HG03066 (cell line): ENCODE results near the gene EDNRA.

Source experiments
- ATAC-seq: cut with Tn5 transposase; IDR thresholded peaks from one replicate; pipeline ENCODE4 v1.9.1; 2021; ENCODE audit warnings: low read depth; ENCODE audit not compliant: unreplicated experiment

EDNRA gene

DNA sequence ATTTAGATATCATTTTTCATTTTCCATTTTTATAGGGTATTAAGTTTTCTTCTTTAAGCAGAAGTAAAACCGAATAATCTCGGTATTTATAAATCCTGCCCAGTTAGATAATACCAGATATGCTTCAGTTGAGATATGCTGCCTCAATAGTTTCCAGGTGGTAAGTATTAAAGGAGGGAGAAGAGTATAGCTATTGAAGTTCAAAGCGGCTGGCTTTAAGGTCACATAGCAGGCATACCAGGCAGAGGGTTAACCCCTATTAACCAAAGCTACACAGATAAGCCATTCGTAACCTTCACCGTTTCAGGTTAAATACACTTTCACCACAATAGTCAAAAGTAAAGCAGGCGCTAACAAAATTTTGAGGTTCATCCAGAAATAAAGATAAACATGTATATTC lies 54.2 kb downstream of the EDNRA start:
- no peak for ATAC-seq

DNA sequence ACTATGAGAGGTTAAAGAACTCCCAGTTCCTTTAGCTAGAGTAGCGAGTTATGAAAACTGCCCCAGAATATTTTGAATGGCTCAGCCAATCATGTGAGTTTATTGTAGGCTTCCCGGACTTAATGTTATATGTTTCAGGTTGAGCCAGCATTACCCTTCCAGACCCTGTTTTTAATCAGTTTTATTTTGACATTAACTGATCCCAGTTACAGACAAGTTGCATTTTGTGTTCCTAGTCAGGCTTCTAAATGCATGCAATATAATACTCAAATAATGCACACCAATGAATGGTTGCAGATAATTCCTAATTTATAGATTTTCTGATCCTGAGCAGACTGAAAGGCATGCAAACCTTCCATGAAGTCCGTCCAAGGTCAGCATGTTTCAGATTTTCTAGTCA lies 57.8 kb downstream of the EDNRA start:
- ATAC-seq, result no peak

DNA sequence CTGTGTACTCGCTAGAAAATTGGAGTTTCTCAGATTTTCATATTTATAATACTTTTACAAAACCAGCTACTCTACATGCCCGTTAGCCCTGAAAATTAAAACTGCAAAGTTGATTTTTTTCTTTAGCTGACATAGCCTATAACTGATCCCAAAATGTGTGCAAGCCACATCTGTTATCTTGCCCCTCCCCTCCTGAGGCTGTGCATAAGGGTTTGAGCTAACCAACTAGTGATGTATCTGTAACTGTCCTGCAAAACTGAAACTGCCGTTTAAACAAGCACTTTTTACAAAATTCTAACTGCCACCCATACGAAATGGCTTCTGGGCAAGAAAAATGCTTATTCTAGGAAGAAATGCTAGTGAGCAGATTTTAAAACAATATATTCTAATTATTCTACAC lies 59.1 kb downstream of the EDNRA start:
- no peak for ATAC-seq

GRCh38 chr4:147542229-147542990 lies 61.5 kb downstream of the EDNRA start:
- ATAC-seq, result no peak

DNA sequence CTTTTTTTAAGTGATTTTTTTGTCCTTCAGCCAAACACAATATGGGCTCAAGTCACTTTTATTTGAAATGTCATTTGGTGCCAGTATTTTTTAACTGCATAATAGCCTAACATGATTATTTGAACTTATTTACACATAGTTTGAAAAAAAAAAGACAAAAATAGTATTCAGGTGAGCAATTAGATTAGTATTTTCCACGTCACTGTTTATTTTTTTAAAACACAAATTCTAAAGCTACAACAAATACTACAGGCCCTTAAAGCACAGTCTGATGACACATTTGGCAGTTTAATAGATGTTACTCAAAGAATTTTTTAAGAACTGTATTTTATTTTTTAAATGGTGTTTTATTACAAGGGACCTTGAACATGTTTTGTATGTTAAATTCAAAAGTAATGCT lies 62.1 kb downstream of the EDNRA start:
- no peak for ATAC-seq

GRCh38 chr4:147546349-147546748 lies 65.5 kb downstream of the EDNRA start:
- no peak for ATAC-seq

GRCh38 chr4:147547314-147548056 lies 66.6 kb downstream of the EDNRA start:
- no peak for ATAC-seq

- no peak for ATAC-seq
These were observed 67.4 kb downstream of the EDNRA start for GRCh38 chr4:147548256-147548655.

DNA sequence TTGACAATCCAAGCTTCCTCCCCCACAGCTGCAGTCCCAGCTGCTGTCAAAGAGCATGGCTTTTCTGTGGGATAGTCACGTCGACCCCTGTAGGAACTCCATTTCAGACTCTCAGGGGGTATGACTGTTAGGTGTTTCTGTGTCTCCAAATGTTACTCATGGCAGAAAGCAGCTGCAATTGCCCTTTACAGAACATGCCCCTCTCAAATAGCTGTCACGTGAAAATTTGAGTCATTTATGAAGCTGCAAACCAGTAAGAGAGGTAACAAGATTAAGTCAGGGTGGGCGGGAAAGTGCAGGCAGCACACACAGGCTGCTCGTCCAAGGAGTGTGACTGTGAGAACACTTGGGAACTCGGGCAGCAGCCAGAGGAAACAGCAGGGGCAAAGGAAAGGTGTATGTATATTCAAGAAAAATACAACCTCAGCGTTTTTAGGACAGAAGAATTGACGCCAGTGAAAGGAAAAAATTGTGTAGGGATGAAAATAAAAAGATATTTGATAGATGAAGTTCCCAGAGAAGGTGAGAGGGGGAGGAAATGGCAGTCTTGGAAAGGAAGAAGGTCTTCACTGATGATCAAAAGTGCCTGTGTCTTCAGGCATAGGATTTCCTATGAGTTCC lies 69.8 kb downstream of the EDNRA start:
- no peak for ATAC-seq

DNA sequence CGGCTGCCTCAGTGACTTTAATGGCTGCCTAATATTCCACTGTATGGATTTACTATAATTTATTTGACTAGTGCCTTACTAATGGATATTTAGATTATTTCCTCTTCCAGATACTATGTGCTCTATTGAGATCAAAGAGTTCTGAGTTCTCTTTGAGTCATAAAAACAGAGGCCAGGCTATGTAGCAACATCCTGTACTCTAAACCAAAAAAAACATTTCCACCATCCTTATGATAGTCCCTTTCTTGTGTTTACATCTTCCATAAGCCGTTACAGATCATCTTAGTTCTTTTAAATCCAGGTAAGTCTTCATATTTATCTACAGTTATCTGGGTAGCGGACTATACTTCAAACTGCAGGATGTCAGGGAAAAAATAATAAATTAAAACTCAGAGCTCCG lies 79.7 kb downstream of the EDNRA start:
- ATAC-seq, result no peak

GRCh38 chr4:147566762-147567161 lies 85.9 kb downstream of the EDNRA start:
- ATAC-seq, result no peak

DNA sequence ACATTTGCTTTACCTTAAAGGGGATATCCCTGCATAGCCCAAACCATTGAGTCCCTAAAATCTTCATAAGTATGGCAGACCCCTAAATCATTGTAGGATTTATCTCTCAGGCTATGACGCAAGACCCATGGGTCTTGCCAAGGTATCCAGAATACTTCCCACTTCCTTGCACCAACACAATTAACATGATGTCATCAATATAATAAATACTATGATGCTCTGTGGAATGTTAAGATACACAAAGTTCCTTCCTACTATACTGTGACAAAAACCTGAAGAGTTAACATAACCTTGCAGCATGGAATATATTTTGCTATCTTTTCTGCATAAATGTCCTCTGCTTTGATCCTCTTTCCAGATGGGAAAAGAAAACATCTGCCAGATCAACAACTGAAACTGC lies 86.4 kb downstream of the EDNRA start:
- no peak for ATAC-seq

- ATAC-seq, result no peak
These were observed 89.7 kb downstream of the EDNRA start for GRCh38 chr4:147570616-147571015.

DNA sequence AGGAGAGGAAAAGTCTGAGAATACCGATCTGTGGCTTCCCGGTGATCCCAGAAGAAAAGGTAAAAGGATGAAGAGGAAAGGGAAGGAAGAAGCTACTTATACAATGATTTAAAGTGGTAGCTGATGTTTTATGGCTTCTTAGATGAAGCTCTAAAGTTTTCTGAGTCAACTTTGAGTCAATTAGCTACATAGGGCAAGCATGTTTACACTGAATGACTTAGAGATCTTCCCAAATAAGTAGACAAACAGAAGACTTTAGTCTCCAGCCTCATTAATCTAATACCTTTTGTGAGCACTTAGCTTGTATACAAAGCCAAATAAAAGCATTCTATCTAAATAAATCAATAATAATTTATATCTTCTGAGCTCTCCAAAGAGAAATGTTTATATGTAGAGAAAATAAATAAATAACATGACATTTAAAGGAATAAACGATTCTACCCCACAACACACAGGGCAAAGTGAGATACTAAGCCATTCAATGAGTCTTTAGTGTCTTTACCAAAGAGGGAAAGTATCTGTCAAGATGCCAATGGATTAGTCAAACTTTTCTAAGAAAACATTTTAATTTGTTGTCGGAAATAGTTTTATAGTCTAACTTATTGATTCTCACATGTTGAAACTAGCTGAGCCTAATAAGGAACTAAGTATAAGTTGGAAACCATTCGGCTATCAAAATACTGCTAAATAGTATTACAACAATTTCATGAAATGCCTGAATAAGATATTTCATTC lies 90.3 kb downstream of the EDNRA start:
- ATAC-seq, result no peak

DNA sequence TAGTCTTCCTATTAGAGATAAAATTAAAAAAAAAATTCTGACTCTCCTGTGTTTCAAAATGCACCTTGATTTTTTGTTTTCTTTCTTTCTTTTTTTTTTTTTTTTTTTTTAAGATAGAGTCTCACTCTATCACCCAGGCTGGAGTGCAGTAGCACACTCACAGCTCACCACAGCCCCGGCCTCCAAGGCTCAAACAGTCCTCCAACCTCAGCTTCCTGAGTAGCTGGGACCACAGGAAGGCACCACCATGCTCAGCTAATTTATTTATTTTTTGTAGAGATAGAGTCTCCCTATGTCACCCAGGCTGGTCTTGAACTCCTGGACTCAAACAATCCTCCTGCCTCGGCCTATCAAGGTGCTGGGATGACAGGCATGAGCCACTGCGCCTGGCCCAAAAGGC lies 95.2 kb downstream of the EDNRA start:
- no peak for ATAC-seq

DNA sequence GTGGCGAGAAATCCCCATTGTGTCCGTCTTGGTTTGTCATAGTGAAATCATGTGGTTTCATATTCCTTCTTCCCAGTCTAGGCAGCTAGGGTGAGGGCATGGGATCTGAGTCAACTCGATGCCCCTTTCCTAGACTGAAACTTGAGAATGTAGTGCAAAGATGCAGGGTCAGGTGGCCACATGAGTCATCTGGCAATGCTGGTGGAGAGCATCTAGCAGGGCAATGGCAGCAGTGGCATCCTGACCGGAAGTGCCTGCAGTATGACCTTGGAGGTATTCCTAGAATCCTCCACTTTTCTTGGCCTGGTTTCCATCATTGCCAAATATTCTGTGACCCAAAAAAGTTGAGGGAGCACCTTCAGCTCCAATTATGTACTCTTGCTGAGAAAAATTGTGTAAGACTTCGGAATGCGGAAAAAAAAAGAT lies 97.2 kb downstream of the EDNRA start:
- no peak for ATAC-seq

DNA sequence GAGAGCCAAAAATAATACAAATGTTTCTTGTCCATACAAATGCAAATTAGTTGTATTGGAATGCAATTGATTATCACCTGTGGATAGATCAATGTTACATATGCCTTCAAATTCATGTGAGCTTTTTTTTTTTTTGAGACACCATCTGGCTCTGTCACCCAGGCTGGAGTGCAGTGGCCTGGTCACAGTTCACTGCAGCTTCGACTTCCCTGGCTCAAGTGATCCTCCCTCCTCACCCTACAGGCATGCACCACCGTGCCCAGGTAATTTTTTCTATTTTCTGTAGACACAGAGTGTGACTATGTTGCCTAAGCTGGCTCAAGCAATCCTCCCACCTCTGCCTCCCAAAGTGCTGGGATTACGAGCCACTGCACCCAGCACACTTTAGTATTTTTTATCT lies 97.7 kb downstream of the EDNRA start:
- ATAC-seq, result no peak

DNA sequence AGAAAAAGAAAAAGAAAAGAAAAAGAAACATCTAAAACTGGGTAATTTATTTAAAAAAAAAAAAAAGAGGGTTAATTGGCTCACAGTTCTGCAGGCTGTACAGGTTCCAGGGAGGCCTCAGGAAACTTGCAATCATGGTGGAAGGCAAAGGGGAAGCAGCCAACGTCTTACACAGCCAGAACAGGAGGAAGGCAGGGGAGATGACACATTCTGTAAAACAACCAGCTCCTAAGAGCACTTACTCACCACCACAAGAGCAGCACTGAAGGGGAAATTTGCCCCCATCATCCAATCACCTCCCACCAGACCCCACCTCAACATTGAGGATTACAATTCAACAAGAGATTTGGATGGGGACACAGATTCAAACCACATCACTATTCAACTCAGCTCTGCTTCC lies 99.5 kb downstream of the EDNRA start:
- no peak for ATAC-seq

- no peak for ATAC-seq
These were observed 100.9 kb downstream of the EDNRA start for GRCh38 chr4:147581606-147582350.

DNA sequence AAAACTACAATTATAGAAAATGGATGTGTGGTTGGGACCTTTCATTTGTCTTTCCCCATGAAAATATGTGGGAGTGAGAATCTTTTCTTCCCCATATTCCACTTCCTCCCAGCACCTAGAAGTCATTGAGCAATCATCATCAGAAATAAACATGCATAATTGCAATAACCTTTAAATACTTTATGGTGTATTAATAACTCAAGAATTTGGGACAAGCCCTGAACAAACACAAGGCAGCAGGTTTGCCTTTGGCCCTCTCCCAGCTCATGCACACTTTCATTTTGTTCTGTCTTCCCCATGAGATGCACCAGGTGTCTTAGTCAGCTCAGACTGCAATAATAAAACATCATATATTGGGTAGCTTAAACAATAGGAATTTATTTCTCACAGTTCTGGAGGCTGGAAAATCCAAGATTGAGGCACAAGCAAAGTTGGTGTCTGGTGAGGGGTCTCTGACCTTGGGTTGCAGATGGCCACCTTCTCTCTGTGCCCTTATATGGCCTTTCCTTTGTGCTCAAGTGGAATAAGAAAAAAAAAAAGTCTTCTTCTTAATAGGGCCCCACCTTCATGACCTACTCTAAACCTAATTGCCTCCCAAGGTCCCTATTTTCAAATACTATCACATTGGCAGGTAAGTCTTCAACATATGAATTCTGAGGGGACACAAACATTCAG lies 101.6 kb downstream of the EDNRA start:
- ATAC-seq, result no peak
